Activated CD4-positive, alpha-beta T cell treated with anti-CD3 and anti-CD28 coated beads for 24 hours (primary cell): ENCODE measurements around the gene DYNLT1.
"Not testable (repeated sequence)": the region's sequence is repeated elsewhere in the genome, so short reads cannot be mapped to it uniquely, and the experiment has no call there.

Experiments
- DNase-seq, 2 donors: peaks; one replicate each; pipeline ENCODE4 v3.0.0-alpha.2; 2020; ENCODE audit warnings: low read depth in 2 of 2

The DYNLT1 gene

DNA sequence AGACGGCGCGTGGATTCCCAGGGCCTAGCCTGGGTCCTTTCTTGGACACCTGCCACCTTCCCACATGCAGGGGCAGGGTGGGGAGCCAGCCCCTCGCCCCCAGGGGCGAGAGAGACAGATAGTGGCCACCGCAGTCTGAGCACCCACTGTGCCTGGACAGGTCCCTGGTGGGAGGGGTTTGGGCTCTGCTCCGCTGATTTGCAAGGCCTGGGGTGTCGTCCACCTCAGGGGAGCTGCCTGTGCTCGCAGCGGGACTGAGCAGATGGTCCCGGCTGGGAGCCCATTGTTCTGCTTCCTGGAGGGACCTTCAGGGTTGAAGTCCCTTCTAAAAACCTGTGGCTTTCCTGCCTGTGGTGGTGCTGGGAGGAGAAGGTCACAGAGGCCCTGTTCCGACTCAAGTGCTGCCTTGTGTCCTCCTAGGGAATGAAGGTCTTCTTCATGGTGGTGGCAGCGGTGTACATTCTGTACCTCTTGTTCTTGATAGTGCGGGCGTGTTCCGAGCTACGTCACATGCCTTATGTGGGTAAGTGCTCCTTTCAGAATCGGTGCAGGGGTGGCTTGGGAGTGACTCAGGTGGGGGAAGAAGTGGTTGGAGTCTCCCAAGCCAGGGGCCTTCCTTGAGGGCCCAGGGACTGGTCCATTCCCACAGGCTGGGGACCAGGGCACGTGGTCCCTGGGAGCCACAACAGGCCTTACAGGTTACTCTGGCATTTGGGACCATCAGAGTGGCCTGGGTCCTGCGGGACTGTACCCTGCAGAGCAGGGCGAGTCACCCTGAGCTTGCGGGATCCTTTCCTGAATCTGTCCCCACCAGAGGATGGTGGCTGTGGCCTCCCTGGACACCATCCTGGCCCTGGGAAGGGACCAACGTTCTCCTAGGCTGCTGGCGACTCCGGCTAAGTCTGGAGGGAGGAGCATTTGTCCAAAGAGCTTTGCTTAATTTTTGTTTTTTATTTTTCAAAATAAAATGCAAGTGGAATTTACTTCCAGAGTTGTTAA is 19.6 kb downstream of the DYNLT1 start:
- DNase-seq, result no peak

DNA sequence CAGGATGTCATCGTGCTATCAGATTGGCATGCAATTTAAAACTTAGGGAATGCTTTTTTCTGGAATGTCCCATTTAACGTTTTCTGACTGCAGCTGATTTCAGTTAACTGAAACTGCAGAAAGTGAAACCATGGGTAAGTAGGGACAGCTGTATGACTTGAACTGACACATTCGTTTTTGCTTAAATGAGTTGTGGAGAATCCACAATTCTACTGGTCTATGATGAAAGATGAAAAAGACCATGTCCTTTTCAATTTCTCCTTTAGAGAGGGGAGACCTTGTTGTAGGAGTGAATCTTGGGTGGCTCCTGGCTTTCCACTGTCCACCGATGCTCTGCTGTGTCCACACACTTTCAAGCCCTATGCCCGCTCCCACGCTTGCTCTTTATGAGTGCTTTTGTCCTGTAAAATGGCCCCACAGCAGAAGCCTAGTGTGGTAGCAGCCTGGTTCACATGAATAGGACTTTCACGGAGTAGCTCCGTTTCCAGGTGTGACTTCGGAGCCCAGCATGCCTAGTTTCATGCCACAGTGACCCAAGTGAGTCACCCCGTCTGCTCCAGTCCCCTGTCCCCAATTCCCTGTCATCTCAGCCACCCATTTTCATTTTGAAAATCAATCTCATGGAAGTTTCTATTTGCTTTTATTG is 21.9 kb downstream of the DYNLT1 start:
- DNase-seq, result no peak

DNA sequence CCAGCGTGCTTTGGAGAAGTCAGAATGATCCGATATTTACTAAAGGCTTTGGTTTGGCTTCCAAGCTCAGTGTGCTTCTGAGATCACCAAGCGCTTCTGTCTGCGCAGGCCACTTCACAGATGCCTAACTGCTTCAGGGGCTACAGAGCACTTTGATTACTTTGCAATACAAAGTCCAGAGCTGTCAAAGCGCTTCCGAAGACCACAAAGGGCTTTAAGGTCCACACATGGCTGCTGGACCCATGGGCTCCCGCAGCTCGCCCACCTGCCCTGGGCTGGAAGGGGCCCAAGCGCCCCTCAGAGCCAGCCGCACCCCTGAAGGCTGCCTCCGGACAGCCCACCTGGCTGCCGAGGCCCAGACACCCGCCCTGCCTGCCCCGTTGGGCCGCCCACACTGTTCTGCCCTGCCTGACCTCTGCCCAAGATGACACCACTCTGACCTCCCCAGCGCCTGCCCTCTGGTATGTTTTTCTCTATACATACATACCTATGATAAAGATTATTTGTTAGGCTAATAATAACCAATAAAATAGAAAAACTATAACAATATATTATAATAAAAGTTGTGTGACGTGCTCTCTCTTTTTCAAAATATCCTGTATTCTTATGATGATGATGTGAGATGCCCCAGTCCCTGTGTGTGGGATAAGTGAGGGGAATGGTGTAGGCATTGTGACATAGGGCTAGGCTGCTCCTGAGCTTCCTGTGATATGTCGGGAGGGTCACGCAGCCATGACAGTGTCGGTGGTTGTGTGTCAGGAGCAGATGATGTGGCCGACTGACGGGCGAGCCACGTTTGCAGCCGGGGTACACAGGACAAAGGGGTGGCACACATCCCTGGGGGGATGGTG is 22.6 kb downstream of the DYNLT1 start:
- DNase-seq, result no peak

DNA sequence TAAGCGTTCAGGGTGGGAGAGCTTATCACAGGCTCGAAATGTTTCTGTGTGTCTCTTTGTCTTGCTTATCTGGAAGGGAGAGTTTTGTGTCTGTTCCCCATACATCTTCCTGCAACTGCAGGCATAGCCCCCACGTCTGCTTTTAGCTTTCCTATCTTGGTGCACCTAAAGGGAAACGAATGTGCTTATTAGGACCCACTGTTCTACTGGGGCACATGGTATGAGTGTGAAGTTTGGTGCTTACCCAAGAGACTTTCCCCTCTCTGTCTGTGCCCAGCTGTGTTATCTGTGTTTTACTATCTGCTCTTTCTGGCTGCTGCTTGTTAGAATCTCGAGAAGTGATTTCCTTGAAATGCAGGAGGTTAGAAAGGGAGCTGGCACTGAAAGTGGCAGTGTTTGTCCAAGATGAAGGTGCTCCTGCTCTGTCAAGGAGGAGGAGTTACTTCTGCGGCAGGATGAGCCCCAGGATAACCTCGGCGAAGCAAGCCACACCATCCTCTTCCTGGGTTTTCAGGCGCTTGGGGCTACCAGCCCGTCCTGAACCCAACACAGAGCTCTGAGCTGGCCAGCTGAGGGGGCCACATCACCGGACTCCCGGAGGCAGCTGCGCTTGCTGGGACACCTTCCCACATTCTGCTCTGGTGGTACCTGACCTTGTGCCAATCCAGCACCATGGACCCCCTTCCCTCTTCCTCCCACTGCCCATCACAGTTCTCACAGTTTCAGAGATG is 23.4 kb downstream of the DYNLT1 start:
- DNase-seq, result no peak

DNA sequence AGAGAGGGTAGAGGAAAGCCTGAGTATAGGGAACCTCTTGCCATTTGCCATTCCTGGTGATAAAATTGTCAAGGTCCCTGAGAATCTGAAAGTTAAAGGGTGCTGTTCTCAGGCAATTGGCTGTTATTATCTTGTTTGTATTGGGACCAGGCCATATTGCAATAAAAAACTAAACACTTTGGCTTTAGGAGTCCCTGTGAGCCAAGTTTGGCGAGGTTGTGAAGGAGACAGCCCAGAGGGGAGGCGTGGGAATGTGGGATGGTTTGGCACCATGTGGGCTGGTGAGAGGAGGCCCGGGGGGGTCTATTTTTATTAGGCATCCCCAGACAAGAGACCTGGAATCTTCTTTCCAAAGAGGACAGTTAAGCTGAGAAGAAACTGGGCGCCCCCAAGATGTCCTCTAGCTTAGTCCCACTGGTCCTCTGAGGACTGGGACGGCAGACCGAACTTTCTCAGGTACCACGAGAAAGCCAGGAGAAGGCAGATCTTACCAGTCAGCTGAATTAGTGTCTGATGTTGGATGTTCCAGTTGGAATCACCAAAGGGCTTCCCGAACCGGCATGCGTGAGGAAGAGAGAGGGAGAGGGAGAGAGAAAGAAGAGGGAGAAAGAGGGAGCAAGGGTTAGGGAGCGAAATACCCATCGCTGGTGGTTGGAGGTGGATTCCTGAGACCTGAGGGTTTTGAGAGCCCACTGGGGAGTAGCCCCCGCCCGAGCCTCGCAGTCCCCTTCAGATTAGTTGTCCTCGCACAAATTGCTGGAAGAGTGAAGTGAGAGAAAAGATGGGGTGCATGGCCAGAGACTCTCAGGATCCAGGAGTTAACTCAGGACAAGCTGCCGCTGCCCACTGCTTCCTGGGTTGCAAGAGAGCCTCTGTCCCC is 24.4 kb downstream of the DYNLT1 start:
- no peak for DNase-seq

DNA sequence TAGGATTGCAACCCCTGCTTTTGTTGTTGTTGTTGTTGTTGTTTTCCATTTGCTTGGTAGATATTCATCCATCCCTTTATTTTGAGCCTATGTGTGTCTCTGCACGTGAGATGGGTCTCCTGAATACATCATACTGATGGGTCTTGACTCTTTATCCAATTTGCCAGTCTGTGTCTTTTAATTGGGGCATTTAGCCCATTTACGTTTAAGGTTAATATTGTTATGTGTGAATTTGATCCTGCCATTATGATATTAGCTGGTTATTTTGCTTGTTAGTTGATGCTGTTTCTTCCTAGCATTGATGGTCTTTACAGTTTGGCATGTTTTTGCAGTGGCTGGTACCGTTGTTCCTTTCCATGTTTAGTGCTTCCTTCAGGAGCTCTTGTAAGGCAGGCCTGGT is 26.3 kb downstream of the DYNLT1 start:
- DNase-seq, result not testable (repeated sequence)

DNA sequence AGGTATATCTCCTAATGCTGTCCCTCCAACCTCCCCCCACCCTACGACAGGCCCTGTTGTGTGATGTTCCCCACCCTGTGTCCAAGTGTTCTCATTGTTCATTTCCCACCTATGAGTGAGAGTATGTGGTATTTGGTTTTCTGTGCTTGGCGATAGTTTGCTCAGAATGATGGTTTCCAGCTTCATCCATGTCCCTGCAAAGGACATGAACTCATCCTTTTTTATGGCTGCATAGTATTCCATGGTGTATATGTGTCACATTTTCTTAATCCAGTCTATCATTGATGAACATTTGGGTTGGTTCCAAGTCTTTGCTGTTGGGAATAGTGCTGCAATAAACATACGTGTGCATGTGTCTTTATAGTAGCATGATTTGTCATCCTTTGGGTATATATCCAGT is 29.9 kb downstream of the DYNLT1 start:
- not testable (repeated sequence) for DNase-seq

DNA sequence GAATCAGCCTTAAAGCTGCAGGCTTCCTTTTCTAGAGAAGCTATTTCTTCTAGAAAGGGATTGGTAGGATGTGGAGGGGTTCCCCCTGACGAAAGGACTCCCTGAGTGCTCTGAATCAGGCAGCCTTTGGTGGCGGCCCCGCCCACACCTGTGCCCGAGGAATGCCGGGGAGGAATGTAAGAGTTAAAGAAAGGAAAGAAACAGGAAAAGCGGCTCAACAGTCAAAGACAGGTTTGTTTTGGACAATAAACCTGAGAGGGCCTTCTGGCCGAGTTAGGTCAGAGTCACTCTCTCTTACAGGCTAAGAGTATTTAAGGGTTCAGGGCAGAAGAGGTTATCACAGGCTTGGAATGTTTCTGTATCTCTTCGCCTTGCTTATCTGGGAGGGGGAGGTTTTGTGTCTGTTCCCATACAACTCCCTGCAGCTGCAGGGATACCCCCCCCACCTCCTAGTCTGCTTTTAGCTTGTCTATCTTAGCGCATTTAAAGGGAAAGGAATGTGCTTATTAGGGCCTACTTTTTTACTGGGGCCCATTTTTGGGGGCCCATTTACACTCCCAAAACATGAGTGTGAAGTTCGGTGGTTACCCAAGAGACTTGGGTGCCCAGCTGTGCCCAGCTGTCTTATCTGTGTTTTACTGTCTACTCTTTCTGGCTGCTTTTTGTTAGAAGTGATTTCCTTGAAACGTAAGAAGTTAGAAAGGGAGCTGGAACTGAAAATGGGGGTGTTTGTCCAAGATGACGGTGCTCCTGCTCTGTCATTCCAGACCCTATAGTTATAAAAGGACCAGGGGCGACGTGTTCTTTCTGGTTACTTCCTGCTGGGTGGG is 32.8 kb downstream of the DYNLT1 start:
- DNase-seq, result no peak

DNA sequence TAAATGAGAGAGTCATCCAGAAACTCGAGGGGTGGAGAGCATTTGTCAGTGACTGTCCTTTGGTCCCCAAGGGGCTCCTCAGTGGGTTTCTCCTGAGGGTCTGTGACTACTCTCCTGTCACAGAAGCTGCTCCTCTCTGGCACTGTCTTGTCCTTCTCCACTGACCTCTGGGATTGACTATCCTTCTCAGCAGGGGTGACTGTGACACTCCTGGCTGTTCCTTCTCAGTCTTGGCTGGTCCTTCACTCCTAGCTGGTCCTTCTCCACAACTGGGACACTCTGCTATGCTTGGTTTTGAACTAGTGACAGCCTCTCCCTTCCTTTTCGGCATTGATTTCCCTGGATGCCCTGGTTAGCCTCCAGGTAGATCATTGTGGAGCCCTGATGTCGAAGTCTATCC is 33.5 kb downstream of the DYNLT1 start:
- no peak for DNase-seq

DNA sequence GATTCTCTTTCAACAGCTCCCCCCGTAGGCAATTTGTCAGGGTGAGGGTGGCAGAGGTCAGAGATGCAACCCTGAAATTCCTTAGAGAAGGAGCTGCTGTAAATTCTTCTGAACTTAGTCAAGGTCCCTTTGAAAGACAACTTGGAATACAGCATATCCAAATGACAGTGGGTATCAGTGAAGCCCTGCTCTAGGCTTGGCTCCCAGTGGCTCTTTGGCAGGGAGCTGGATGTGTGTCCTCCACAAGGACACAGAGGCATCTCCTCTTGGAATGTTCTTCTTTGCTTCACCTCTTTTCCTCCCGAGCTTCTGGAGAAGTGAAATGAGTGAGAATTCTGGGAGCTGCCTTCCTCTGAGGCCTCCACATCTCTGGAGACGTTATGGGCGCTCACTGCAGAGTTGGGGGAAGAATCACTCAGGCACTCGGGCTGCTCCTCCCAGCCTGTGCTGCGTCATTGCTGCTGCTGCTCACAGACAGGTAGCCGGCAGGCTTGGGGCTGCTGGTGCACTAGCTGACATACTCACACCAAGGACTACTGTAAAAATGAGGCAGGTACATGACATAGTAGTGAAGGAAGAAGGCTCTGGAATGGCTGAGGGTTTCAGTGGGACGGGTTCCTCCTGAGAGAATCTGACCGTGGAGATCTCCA is 34.1 kb downstream of the DYNLT1 start:
- DNase-seq, result no peak

DNA sequence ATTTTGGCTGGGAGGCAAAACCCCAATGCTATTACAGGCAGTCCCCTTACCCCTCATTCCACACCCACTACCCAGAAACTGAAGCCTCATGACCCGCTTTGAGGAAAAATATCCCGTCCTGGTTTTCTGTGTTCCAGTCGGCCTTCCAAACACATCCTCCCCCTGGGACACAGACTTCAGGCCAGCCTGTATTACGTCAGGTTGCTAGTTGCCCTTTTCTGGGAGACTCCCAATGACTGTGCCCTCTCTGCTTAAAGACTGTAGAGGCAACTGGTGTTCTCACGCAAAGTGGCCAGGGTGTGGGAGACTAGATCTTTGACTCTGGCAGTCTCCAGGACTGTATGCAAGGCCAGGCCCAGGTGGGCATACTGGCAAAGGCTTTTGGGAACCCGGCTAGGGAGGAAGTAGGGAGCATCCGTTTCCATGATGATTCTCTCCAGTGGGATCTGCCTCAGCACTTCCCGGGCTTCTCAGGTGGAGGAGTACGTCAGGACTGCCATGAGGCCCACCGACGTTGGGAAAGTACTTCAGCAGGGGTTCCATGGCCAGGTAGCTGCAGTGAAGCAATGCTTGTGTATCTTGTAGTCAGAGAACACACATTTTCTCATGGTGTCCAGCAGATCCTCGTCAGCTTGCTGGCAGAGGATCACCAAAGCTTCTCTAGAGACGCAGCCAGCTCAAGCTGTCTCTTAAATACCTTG is 34.9 kb downstream of the DYNLT1 start:
- DNase-seq, result no peak

DNA sequence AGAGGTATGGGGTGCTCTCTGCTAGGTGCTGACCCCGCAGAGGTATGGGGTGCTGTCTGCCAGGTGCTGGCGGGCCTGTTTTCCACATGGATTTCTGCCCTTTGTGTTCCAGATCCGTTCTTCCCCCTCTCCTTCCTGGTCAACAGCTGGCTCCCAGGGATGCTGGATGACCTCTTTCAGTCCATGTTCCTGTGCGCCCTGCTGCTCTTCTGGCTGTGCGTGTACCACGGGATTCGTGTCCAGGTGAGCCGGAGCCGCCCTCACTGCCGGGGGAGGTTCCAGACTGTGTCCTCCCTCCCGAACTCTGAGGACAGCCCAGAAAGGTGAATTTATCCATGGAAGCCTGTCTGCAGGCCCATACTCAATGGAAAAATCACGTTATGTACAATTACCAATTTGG is 36.3 kb downstream of the DYNLT1 start:
- DNase-seq, result no peak

DNA sequence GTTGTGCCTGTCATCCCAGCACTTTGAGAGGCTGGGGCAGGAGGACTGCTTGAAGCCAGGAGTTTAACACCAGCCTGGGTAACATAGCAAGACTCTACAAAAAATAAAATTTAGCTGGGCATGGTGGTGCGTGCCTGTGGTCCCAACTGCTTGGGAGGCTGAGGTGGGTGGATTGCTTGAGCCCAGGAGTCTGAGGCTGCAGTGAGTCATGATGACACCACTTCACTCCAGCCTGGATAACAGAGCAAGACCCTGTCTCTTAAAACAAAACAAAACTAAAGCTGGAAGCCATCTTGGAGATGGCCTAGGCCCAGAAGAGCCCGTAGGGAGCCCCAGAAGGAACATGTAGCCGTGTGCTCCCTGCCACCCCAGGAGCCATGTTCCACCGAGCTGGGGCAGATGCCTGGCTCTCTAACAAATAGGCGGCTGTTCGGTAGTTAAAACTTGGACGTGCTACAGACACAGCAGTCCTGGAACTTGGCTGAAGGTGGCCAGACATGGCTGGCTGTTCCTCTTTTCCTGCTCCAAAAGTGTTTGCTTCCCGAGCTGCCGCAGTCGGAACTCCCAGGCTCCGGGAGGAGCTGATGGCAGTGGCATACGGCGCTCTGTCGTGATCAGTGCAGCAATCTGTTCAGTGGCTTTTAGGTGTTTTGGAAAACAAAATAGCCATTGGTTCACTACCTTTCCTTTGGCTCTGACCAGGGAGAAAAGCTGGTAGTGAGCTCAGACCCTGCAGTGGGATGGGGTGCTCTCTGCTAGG is 37.0 kb downstream of the DYNLT1 start:
- no peak for DNase-seq

DNA sequence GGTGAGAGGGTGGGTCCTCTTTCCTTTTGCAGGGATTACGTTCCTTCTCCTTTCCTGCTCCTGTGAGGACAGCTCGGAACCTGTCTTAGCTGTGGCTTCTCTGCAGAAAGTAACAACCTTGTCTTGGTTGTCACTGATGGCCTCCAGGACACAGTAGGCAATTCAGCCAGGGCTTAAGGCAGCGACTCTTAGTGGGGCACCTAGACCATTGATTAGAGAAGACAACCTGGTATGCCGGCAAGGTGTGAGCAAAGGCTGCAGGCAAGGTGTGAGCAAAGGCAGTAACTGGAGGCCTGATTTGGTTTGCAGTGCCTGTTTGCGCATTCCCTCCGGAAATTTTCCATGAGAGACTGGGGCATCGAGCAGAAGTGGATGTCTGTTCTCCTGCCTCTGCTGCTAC is 37.6 kb downstream of the DYNLT1 start:
- no peak for DNase-seq

DNA sequence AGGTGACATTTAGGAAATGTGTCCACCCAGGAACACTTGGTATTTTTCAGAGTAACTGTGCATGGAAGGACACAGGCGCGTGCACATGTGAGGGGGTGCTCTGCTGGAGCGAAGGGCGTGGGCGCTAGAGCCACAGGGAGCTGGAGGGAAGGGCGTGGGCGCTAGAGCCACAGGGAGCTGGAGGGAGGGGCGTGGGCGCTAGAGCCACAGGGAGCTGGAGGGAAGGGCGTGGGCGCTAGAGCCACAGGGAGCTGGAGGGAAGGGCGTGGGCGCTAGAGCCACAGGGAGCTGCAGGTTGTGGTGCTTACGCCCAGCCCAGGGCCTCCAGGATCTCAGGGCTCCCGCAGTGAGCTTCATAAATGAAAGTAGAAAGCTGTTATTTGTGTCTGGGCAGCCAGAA is 38.5 kb downstream of the DYNLT1 start:
- not testable (repeated sequence) for DNase-seq

DNA sequence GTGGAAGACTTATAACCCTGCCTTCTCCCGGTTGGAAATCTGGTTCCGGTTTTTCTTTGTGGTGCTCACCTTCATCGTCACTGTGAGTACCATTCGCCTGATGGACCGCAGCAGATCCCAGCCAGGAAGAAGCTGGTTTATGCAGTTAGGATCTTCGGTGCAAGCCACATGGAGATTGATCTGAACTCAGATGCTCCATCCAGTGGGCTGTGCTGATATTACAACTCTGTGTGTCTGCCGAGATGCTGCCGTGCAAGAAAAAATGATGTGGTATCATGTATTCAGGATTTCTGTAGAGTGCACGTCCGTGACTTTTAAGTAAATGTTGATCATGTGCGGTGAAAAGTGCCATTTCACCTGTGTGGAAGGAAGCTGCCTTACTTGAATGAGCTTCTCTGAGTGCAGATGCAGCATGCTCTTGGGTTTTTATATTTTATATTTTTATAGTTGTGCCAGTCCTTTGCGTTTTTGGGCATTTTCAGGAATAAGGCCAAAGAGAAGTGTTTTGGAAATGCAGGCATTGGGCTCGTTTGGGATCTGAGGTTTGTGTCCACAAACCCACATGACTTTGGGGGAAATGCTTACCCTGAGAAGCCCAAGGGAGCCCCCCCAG is 39.2 kb downstream of the DYNLT1 start:
- DNase-seq, result peak; percentile 27 to 49

DNA sequence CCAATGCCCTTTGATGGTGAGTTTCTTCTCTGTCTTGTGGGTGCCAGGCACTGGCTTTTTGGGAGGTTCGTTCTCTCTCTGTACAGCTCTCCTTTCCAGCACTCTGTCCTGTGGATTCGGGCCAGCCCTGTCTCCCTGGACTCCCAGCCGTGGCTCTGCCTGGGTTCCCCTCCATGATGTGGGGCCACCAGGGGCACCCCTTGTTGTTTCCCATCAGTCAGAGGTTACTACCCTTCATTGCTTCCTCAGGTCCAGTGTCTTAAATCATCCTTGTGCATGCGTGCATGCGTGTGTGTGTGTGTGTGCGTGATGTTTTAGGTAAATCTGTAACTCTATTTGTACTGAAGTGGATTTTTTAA is 40.5 kb downstream of the DYNLT1 start:
- no peak for DNase-seq
